DOHH2 (cell line): ENCODE data around the gene TBC1D20.
A peak's percentile ranks its signal among the peaks of the same experiment; 100 is the strongest.

ENCODE experiments used
- H3F3A ChIP-seq: fragments of 200-600 bp; sonication (generic), shearing (Covaris generic); 2 replicates; pipeline ENCODE4 v1.6.0; 2016; ENCODE audit warnings: antibody characterized with exemption, mild to moderate bottlenecking; ENCODE audit not compliant: control insufficient read depth, insufficient read depth
- H3K27ac ChIP-seq: fragments of 200-600 bp; sonication (generic); 2 replicates; pipeline ENCODE4 v1.5.1; 2014; ENCODE audit warnings: low read depth, mild to moderate bottlenecking, low read length, moderate library complexity
- H3K27me3 ChIP-seq: fragments of 200-600 bp; sonication (generic); 2 replicates; pipeline ENCODE4 v1.6.1; 2014; ENCODE audit warnings: mild to moderate bottlenecking, low read length, mixed read lengths; ENCODE audit not compliant: control insufficient read depth
- H3K36me3 ChIP-seq: fragments of 200-600 bp; sonication (generic); 2 replicates; pipeline ENCODE4 v1.6.1; 2014; ENCODE audit warnings: mild to moderate bottlenecking, low read length, moderate library complexity, mixed read lengths; ENCODE audit not compliant: control insufficient read depth
- H3K4me1 ChIP-seq: fragments of 200-600 bp; sonication (generic); 2 replicates; pipeline ENCODE4 v1.6.1; 2014; ENCODE audit warnings: mild to moderate bottlenecking, low read length, mixed read lengths; ENCODE audit not compliant: control insufficient read depth
- H3K4me2 ChIP-seq: fragments of 200-600 bp; sonication (generic); 2 replicates; pipeline ENCODE4 v1.6.0; 2014; ENCODE audit warnings: mild to moderate bottlenecking, low read length, moderate library complexity
- H3K4me3 ChIP-seq: fragments of 200-600 bp; sonication (generic); 2 replicates; pipeline ENCODE4 v1.5.1; 2014; ENCODE audit warnings: mild to moderate bottlenecking, low read length, mixed read lengths
- H3K79me2 ChIP-seq: fragments of 200-600 bp; sonication (generic); 2 replicates; pipeline ENCODE4 v1.6.1; 2014; ENCODE audit warnings: mild to moderate bottlenecking, low read length, mixed read lengths; ENCODE audit not compliant: control insufficient read depth
- H3K9me2 ChIP-seq: fragments of 200-600 bp; sonication (generic); replicated peaks from 2 replicates; pipeline ENCODE4 v1.6.1; 2014; ENCODE audit warnings: mild to moderate bottlenecking, low read length, mixed read lengths; ENCODE audit not compliant: control insufficient read depth
- H3K9me3 ChIP-seq: fragments of 200-600 bp; sonication (generic); 2 replicates; pipeline ENCODE4 v1.6.1; 2014; ENCODE audit warnings: antibody characterized with exemption, low read length, mixed read lengths; ENCODE audit not compliant: control insufficient read depth, insufficient read depth
- H4K20me1 ChIP-seq: fragments of 200-600 bp; sonication (generic); 2 replicates; pipeline ENCODE4 v1.6.0; 2014; ENCODE audit warnings: low read depth, mild to moderate bottlenecking, antibody characterized with exemption, low read length, moderate library complexity; ENCODE audit not compliant: control insufficient read depth, insufficient read depth
- EZH2phosphoT487 ChIP-seq: fragments of 200-600 bp; sonication (generic); IDR thresholded peaks from 2 replicates; pipeline ENCODE4 v1.6.1; 2017; ENCODE audit warnings: borderline replicate concordance, mild to moderate bottlenecking, antibody characterized with exemption, low read length, moderate library complexity, mixed read lengths
- TF ChIP-seq, protein P1 (sequence below): fragments of 200-600 bp; sonication (generic); IDR thresholded peaks from one replicate; pipeline ENCODE4 v1.5.1; 2014; ENCODE audit warnings: antibody characterized with exemption, mild to moderate bottlenecking, low read depth, low read length; ENCODE audit not compliant: poor library complexity, severe bottlenecking

Gene TBC1D20

DNA sequence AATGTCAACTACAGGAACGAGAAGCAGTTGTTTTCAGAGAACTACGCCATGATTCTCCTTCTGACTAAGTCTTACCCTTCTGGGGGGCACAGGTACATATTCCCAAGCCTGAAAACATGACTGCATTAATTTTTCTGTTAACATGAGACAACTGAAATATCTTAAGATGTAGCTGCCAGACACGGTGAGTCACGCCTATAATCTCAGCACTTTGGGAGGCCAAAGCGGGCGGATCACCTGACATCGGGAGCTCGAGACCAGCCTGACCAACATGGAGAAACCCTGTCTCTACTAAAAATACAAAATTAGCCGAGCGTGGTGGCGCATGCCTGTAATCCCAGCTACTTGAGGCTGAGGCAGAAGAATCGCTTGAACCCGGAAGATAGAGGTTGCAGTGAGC is 21.7 kb downstream of the TBC1D20 start:
- Histone ChIP-seq H3K27ac (no peak overlapping the region), H3K4me3 (no peak overlapping the region), H3K9me2 (no peaks in the 10 kb centered on the region), H4K20me1 (peaks cover 4% of the 10 kb centered on the region), H3K9me3 (no peaks in the 10 kb centered on the region), H3K27me3 (no peaks in the 10 kb centered on the region), H3K79me2 (no peaks in the 10 kb centered on the region), H3K36me3 (peaks cover 76% of the 10 kb centered on the region), H3K4me2 (no peak overlapping the region), H3K4me1 (peaks cover 24% of the 10 kb centered on the region), H3F3A (no peaks in the 10 kb centered on the region)
- no peak for TF ChIP-seq EZH2phosphoT487
- TF ChIP-seq, protein P1, sequence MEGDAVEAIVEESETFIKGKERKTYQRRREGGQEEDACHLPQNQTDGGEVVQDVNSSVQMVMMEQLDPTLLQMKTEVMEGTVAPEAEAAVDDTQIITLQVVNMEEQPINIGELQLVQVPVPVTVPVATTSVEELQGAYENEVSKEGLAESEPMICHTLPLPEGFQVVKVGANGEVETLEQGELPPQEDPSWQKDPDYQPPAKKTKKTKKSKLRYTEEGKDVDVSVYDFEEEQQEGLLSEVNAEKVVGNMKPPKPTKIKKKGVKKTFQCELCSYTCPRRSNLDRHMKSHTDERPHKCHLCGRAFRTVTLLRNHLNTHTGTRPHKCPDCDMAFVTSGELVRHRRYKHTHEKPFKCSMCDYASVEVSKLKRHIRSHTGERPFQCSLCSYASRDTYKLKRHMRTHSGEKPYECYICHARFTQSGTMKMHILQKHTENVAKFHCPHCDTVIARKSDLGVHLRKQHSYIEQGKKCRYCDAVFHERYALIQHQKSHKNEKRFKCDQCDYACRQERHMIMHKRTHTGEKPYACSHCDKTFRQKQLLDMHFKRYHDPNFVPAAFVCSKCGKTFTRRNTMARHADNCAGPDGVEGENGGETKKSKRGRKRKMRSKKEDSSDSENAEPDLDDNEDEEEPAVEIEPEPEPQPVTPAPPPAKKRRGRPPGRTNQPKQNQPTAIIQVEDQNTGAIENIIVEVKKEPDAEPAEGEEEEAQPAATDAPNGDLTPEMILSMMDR, result no peak

DNA sequence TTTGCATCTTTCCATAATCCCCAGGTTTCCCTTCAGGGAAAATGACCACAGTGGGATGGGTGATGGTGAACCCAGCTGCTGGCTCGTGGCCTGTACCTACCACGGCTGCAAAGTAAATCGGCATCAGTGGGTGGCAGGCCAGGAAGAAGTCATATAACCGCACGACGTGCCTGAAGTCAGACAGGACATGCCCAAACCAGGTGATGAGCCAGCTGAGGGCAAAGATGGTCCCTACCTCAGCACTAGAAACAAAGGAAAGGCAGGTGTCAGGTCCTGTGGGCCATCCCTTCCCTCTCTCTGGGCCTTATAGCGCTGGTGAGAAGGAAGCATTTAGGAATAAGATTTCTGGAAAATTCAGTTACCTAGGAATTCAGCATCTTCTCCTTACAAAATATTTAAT is 22.2 kb downstream of the TBC1D20 start:
- no peaks in the 10 kb centered on the region for H3K79me2 ChIP-seq
- no peaks in the 10 kb centered on the region for H3K27me3 ChIP-seq
- H3K9me3 ChIP-seq, result no peaks in the 10 kb centered on the region
- no peaks in the 10 kb centered on the region for H3K9me2 ChIP-seq
- no peak overlapping the region for H3K4me3 ChIP-seq
- H3F3A ChIP-seq, result no peaks in the 10 kb centered on the region
- H4K20me1 ChIP-seq, result peaks cover 3% of the 10 kb centered on the region
- no peak for TF ChIP-seq EZH2phosphoT487
- TF ChIP-seq, protein P1, result no peak
- H3K27ac ChIP-seq, result no peak overlapping the region
- no peak overlapping the region for H3K4me2 ChIP-seq
- peaks cover 75% of the 10 kb centered on the region for H3K36me3 ChIP-seq
- H3K4me1 ChIP-seq, result peaks cover 24% of the 10 kb centered on the region

DNA sequence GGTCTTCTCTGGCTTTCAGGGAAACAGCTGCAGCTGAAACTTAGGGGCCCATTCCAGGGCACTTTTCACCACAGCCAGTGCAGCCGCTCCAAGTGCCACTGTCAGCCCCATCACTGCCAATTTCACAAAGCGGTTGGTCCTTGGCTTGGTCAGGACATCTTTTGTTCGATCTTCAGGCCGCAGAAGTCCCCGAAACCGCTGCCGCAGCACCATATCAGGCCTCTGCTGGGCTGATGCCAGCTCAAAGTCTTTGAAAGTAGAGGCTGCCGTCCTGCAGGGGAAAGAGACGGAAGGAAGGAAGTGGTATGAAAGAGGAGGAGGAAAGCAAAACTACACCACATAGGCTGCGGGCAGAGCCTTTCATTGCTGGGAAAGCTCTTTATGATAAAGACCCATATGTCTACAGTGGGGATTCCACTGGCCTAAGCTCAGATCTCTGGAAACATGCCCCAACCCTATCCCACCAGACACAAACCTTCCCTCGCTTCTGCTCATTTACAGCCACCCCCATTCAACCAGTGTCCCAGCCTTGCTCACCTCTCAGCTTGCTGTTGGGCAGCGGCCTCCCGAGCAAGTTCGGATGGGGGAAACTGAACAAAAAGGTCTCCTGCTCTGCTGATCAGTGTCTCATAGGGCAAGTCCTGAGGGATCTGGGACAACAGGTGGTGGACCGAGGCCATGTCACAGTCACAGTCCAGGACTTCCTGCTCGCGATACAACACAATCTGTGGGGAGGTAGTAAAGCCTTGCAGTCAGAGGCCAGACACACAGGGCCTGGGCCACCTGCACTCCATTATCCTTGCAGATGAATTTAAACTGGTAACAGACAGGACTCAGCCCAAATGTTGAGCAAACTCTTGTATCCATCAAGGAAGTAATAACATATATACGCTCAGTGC is 23.5 kb downstream of the TBC1D20 start:
- H3K4me3 ChIP-seq, result no peak overlapping the region
- no peak overlapping the region for H3K27ac ChIP-seq
- no peaks in the 10 kb centered on the region for H3K9me2 ChIP-seq
- H3K4me2 ChIP-seq, result peak overlapping the region; percentile 46
- peaks cover 32% of the 10 kb centered on the region for H3K4me1 ChIP-seq
- H3K27me3 ChIP-seq, result no peaks in the 10 kb centered on the region
- H3K36me3 ChIP-seq, result peaks cover 66% of the 10 kb centered on the region
- no peaks in the 10 kb centered on the region for H3K79me2 ChIP-seq
- H3K9me3 ChIP-seq, result no peaks in the 10 kb centered on the region
- TF ChIP-seq, protein P1, result no peak
- TF ChIP-seq EZH2phosphoT487, result no peak
- H4K20me1 ChIP-seq, result no peaks in the 10 kb centered on the region; the same call in 1 of the 2 replicates
- H3F3A ChIP-seq, result no peaks in the 10 kb centered on the region
